ENCODE measurements around the gene KDF1. TPM values are rescaled to one million over a fixed set of nuclear protein-coding genes. Genes with fewer than 3 reads are reported as not detected.

The KDF1 gene
- total and polyA plus RNA-seq, 2 of the 13 experiments (the other 11 are each of a cell fraction or from before 2014, with no cell fraction given), result 1.9 to 4.9 TPM

DNA sequence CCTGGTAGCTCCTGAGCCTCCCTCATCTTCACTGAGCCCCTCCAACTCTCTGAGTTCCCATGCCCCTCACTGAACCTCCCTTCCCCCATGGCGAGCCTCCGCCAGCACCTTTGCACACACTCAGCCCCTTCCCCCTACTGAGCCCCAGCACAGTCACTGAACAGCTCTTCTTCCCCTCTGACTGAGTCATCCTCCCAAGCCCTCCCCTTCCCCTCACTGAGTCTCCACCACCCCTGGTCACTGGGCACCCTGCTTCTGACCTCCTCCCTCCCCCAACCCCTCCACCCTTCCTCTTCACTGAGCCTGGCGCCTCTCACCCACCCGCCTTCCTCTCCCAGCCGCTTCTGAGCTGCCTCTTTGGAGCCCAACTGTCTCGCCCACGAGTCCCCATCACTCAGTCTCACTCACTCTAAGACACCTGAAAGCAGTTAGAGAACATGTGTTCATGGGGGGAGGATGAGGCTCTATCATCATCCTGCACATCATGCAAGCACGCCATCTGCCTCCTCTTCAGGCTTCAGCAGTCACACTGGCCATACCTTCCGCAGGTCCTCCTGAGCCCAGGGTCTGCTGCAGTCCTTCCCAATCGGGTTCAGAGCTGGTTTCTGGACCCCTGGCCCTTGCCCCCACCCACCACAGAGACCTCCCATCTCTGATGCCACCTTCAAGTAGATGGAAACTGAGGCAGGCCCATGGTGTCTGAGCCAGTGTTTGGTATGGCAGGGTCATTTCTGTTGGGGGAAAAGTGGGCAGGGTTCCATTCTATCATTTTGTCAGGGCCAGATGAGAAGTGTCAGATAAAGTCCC is 31.2 kb upstream of the KDF1 start (continued):
- TF ChIP-seq ZNF782 (CRISPR knock-in tag; IDR thresholded peaks at IDR 0.05; ENCODE audit: borderline replicate concordance), result 0 out of 2 replicates have a peak, but pooled peaks have one; percentile 75
- TF ChIP-seq, protein P1, sequence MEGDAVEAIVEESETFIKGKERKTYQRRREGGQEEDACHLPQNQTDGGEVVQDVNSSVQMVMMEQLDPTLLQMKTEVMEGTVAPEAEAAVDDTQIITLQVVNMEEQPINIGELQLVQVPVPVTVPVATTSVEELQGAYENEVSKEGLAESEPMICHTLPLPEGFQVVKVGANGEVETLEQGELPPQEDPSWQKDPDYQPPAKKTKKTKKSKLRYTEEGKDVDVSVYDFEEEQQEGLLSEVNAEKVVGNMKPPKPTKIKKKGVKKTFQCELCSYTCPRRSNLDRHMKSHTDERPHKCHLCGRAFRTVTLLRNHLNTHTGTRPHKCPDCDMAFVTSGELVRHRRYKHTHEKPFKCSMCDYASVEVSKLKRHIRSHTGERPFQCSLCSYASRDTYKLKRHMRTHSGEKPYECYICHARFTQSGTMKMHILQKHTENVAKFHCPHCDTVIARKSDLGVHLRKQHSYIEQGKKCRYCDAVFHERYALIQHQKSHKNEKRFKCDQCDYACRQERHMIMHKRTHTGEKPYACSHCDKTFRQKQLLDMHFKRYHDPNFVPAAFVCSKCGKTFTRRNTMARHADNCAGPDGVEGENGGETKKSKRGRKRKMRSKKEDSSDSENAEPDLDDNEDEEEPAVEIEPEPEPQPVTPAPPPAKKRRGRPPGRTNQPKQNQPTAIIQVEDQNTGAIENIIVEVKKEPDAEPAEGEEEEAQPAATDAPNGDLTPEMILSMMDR (CRISPR knock-in tag; IDR thresholded peaks at IDR 0.05), result peak; percentile 55
- TF ChIP-seq, protein P2, sequence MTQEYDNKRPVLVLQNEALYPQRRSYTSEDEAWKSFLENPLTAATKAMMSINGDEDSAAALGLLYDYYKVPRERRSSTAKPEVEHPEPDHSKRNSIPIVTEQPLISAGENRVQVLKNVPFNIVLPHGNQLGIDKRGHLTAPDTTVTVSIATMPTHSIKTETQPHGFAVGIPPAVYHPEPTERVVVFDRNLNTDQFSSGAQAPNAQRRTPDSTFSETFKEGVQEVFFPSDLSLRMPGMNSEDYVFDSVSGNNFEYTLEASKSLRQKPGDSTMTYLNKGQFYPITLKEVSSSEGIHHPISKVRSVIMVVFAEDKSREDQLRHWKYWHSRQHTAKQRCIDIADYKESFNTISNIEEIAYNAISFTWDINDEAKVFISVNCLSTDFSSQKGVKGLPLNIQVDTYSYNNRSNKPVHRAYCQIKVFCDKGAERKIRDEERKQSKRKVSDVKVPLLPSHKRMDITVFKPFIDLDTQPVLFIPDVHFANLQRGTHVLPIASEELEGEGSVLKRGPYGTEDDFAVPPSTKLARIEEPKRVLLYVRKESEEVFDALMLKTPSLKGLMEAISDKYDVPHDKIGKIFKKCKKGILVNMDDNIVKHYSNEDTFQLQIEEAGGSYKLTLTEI (CRISPR knock-in tag; conservative IDR thresholded peaks at IDR 0.05), result no peak
- TF ChIP-seq ZNF468 (CRISPR knock-in tag; IDR thresholded peaks at IDR 0.05), result no peak
- no peak; the same call in 1 of the 2 replicates for TF ChIP-seq ZNF274 (CRISPR knock-in tag; IDR thresholded peaks at IDR 0.05)
- TF ChIP-seq SOX6 (IDR thresholded peaks at IDR 0.05), result no peak
- 0 out of 2 replicates have a peak, but pooled peaks have one; percentile 11 for TF ChIP-seq SOX6 (CRISPR knock-in tag; IDR thresholded peaks at IDR 0.05)
- TF ChIP-seq TARDBP (CRISPR knock-in tag; IDR thresholded peaks at IDR 0.05), result peak; percentile 75; the same call in 1 of the 2 replicates
- peak; percentile 50; the same call in 1 of the 2 replicates for TF ChIP-seq ZNF607 (CRISPR knock-in tag; IDR thresholded peaks at IDR 0.05; ENCODE audit: borderline replicate concordance)
- TF ChIP-seq, protein P3, sequence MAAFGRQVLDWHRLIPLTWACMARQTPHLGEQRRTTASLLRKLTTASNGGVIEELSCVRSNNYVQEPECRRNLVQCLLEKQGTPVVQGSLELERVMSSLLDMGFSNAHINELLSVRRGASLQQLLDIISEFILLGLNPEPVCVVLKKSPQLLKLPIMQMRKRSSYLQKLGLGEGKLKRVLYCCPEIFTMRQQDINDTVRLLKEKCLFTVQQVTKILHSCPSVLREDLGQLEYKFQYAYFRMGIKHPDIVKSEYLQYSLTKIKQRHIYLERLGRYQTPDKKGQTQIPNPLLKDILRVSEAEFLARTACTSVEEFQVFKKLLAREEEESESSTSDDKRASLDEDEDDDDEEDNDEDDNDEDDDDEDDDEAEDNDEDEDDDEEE (CRISPR knock-in tag; IDR thresholded peaks at IDR 0.05), result no peak
- TF ChIP-seq, protein P4, sequence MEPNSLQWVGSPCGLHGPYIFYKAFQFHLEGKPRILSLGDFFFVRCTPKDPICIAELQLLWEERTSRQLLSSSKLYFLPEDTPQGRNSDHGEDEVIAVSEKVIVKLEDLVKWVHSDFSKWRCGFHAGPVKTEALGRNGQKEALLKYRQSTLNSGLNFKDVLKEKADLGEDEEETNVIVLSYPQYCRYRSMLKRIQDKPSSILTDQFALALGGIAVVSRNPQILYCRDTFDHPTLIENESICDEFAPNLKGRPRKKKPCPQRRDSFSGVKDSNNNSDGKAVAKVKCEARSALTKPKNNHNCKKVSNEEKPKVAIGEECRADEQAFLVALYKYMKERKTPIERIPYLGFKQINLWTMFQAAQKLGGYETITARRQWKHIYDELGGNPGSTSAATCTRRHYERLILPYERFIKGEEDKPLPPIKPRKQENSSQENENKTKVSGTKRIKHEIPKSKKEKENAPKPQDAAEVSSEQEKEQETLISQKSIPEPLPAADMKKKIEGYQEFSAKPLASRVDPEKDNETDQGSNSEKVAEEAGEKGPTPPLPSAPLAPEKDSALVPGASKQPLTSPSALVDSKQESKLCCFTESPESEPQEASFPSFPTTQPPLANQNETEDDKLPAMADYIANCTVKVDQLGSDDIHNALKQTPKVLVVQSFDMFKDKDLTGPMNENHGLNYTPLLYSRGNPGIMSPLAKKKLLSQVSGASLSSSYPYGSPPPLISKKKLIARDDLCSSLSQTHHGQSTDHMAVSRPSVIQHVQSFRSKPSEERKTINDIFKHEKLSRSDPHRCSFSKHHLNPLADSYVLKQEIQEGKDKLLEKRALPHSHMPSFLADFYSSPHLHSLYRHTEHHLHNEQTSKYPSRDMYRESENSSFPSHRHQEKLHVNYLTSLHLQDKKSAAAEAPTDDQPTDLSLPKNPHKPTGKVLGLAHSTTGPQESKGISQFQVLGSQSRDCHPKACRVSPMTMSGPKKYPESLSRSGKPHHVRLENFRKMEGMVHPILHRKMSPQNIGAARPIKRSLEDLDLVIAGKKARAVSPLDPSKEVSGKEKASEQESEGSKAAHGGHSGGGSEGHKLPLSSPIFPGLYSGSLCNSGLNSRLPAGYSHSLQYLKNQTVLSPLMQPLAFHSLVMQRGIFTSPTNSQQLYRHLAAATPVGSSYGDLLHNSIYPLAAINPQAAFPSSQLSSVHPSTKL (CRISPR knock-in tag; IDR thresholded peaks at IDR 0.05), result peak; percentile 67
- no peak for TF ChIP-seq MTA3 (CRISPR knock-in tag; IDR thresholded peaks at IDR 0.05)
- TF ChIP-seq ZNF446 (CRISPR knock-in tag; IDR thresholded peaks at IDR 0.05), result no peak
- 0 out of 2 replicates have a peak, but pooled peaks have one; percentile 49 for TF ChIP-seq SNAPC2 (CRISPR knock-in tag; IDR thresholded peaks at IDR 0.05)
- no peak for TF ChIP-seq FOXP1 (IDR thresholded peaks at IDR 0.05)
- TF ChIP-seq FOXP1 (CRISPR knock-in tag; IDR thresholded peaks at IDR 0.05), result 0 out of 2 replicates have a peak, but pooled peaks have one; percentile 19
- TF ChIP-seq, protein P5, sequence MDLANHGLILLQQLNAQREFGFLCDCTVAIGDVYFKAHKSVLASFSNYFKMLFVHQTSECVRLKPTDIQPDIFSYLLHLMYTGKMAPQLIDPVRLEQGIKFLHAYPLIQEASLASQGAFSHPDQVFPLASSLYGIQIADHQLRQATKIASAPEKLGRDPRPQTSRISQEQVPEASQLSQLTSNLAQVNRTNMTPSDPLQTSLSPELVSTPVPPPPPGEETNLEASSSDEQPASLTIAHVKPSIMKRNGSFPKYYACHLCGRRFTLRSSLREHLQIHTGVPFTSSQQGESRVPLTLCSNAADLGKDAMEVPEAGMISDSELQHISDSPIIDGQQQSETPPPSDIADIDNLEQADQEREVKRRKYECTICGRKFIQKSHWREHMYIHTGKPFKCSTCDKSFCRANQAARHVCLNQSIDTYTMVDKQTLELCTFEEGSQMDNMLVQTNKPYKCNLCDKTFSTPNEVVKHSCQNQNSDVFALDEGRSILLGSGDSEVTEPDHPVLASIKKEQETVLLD (CRISPR knock-in tag; IDR thresholded peaks at IDR 0.05; ENCODE audit: low read depth), result no peak
- TF ChIP-seq, protein P6, sequence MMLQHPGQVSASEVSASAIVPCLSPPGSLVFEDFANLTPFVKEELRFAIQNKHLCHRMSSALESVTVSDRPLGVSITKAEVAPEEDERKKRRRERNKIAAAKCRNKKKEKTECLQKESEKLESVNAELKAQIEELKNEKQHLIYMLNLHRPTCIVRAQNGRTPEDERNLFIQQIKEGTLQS (CRISPR knock-in tag; IDR thresholded peaks at IDR 0.05), result peak; percentile 93
